Chondrocyte (in vitro differentiated cells): ENCODE measurements around the gene PBRM1. TPM values are rescaled to one million over a fixed set of nuclear protein-coding genes. Genes with fewer than 3 reads are reported as not detected.

Source experiments
- DNase-seq: peaks from one replicate; pipeline ENCODE4 v3.0.0; 2021; ENCODE audit warnings: mixed read lengths, low spot score
- H3K27ac Mint-ChIP-seq: one replicate; pipeline ENCODE4 v1.8.0; 2021; ENCODE audit warnings: mild to moderate bottlenecking, moderate library complexity, mixed read lengths; ENCODE audit not compliant: unreplicated experiment
- H3K27me3 Mint-ChIP-seq: 2 replicates; pipeline ENCODE4 v1.8.0; 2021; ENCODE audit warnings: low read depth, mixed read lengths
- H3K36me3 Mint-ChIP-seq: 2 replicates; pipeline ENCODE4 v1.8.0; 2021; ENCODE audit warnings: low read depth, mixed read lengths
- H3K4me1 Mint-ChIP-seq: 2 replicates; pipeline ENCODE4 v1.8.0; 2021; ENCODE audit warnings: low read depth, mild to moderate bottlenecking, mixed read lengths
- H3K4me3 Mint-ChIP-seq: one replicate; pipeline ENCODE4 v1.8.0; 2021; ENCODE audit warnings: mild to moderate bottlenecking, moderate library complexity, mixed read lengths; ENCODE audit not compliant: unreplicated experiment
- H3K9me3 Mint-ChIP-seq: 2 replicates; pipeline ENCODE4 v1.8.0; 2021; ENCODE audit warnings: low read depth, mixed read lengths
- CTCF ChIP-seq: fragments of 200-600 bp; sonication (generic); IDR thresholded peaks from 2 replicates; pipeline ENCODE4 v1.5.0; 2021; ENCODE audit warnings: antibody characterized with exemption, mild to moderate bottlenecking, moderate library complexity
- total RNA-seq: library from RNA; stranded (reverse); gene quantifications from 3 replicates; pipeline ENCODE4 v1.2.1, GENCODE V29; 2021

The PBRM1 gene
- total RNA-seq, 1 donor from 2014 or later: 69.0 TPM

GRCh38 chr3:52694528-52695189 is 8.9 kb upstream of the PBRM1 start:
- no peaks in the 10 kb centered on the region for H3K9me3 Mint-ChIP-seq
- H3K27me3 Mint-ChIP-seq: no peaks in the 10 kb centered on the region
- TF ChIP-seq CTCF: no peak
- H3K4me1 Mint-ChIP-seq: peaks cover 23% of the 10 kb centered on the region
- DNase-seq: no peak
- H3K27ac Mint-ChIP-seq: no peak overlapping the region
- H3K4me3 Mint-ChIP-seq: no peak overlapping the region
- peaks cover 44% of the 10 kb centered on the region for H3K36me3 Mint-ChIP-seq

- Mint-ChIP-seq H3K9me3 (no peaks in the 10 kb centered on the region), H3K27me3 (no peaks in the 10 kb centered on the region), H3K4me1 (peaks cover 32% of the 10 kb centered on the region), H3K27ac (no peak overlapping the region), H3K4me3 (no peak overlapping the region), H3K36me3 (peaks cover 56% of the 10 kb centered on the region)
- no peak for TF ChIP-seq CTCF
- DNase-seq: no peak
These were observed 7.4 kb upstream of the PBRM1 start for GRCh38 chr3:52693071-52693470.

- Mint-ChIP-seq H3K36me3 (peaks cover 50% of the 10 kb centered on the region), H3K4me1 (peaks cover 45% of the 10 kb centered on the region), H3K27me3 (no peaks in the 10 kb centered on the region), H3K27ac (peak overlapping the region; percentile 33), H3K4me3 (no peak overlapping the region), H3K9me3 (no peaks in the 10 kb centered on the region)
- TF ChIP-seq CTCF: no peak
- no peak for DNase-seq
These were observed 4.8 kb upstream of the PBRM1 start for GRCh38 chr3:52690560-52690959.

GRCh38 chr3:52689151-52689550 is 3.4 kb upstream of the PBRM1 start:
- Mint-ChIP-seq H3K27me3 (no peaks in the 10 kb centered on the region), H3K27ac (peak overlapping the region; percentile 61), H3K4me1 (peaks cover 52% of the 10 kb centered on the region), H3K36me3 (peaks cover 37% of the 10 kb centered on the region), H3K4me3 (no peak overlapping the region), H3K9me3 (no peaks in the 10 kb centered on the region)
- no peak for TF ChIP-seq CTCF
- no peak for DNase-seq

GRCh38 chr3:52688266-52688665 is 2.6 kb upstream of the PBRM1 start:
- Mint-ChIP-seq H3K36me3 (peaks cover 31% of the 10 kb centered on the region), H3K27ac (peak overlapping the region; percentile 61), H3K9me3 (no peaks in the 10 kb centered on the region), H3K4me1 (peaks cover 57% of the 10 kb centered on the region), H3K27me3 (no peaks in the 10 kb centered on the region), H3K4me3 (no peak overlapping the region)
- DNase-seq: no peak
- no peak for TF ChIP-seq CTCF
